Mesenchymal stem cell (in vitro differentiated cells and primary cell): Measurements from ENCODE around the gene MAPK9.
"Not testable (repeated sequence)": the region's sequence is repeated elsewhere in the genome, so short reads cannot be mapped to it uniquely, and the experiment has no call there.

Experiments used
- DNase-seq: peaks from one replicate; pipeline ENCODE4 v3.0.0-alpha.2; 2013
- H2AFZ ChIP-seq: one replicate; pipeline ENCODE4 v1.6.1; 2013; ENCODE audit warnings: low read depth, mild to moderate bottlenecking, control low read depth, inconsistent platforms, low read length, moderate library complexity
- H2AK5ac ChIP-seq: 2 replicates; pipeline ENCODE4 v1.6.1; 2013; ENCODE audit warnings: low read length, moderate library complexity, mild to moderate bottlenecking, inconsistent platforms; ENCODE audit not compliant: severe bottlenecking
- H2BK120ac ChIP-seq: one replicate; pipeline ENCODE4 v1.6.1; 2013; ENCODE audit warnings: low read depth, mild to moderate bottlenecking, inconsistent platforms, low read length, moderate library complexity
- H2BK12ac ChIP-seq, 2 experiments: one replicate each; pipeline ENCODE4 v1.6.1; 2013; ENCODE audit warnings: inconsistent platforms in 2 of 2, low read length in 2 of 2, mild to moderate bottlenecking in 2 of 2, moderate library complexity in 2 of 2, control low read depth in 1 of 2
- H2BK15ac ChIP-seq: one replicate; pipeline ENCODE4 v1.6.1; 2013; ENCODE audit warnings: mild to moderate bottlenecking, low read depth, inconsistent platforms; ENCODE audit not compliant: poor library complexity, severe bottlenecking
- H2BK5ac ChIP-seq: 2 replicates; pipeline ENCODE4 v1.6.1; 2013; ENCODE audit warnings: low read depth, mild to moderate bottlenecking, low read length, control low read depth, inconsistent platforms; ENCODE audit not compliant: poor library complexity, severe bottlenecking
- H3K14ac ChIP-seq, 2 experiments: one replicate each; pipeline ENCODE4 v1.6.1; 2013; ENCODE audit warnings: inconsistent platforms in 2 of 2, low read length in 2 of 2, control low read depth in 1 of 2, mild to moderate bottlenecking in 1 of 2, moderate library complexity in 1 of 2
- H3K18ac ChIP-seq, 2 experiments: one replicate each; pipeline ENCODE4 v1.6.1; 2013; ENCODE audit warnings: inconsistent platforms in 2 of 2, low read length in 2 of 2, control low read depth in 1 of 2, low read depth in 1 of 2, mild to moderate bottlenecking in 1 of 2
- H3K23ac ChIP-seq, 2 experiments: one replicate each; pipeline ENCODE4 v1.6.1; 2013; ENCODE audit warnings: inconsistent platforms in 2 of 2, low read length in 2 of 2, mild to moderate bottlenecking in 2 of 2, moderate library complexity in 2 of 2, control low read depth in 1 of 2
- H3K27ac ChIP-seq: 2 replicates; pipeline ENCODE4 v1.5.1; 2013; ENCODE audit warnings: mild to moderate bottlenecking, moderate library complexity, low read length, control low read depth, inconsistent platforms; ENCODE audit not compliant: poor library complexity, severe bottlenecking
- H3K27me3 ChIP-seq, 2 experiments: 2 replicates each; pipeline versions ENCODE4 v1.6.1 to v1.7.0; 2013; ENCODE audit warnings: low read length in 2 of 2, mild to moderate bottlenecking in 2 of 2, moderate library complexity in 2 of 2, control low read depth in 1 of 2, inconsistent platforms in 1 of 2; ENCODE audit not compliant: control insufficient read depth in 1 of 2, insufficient read depth in 1 of 2
- H3K36me3 ChIP-seq, 2 experiments: 2 replicates each; pipeline versions ENCODE4 v1.6.1 to v1.7.0; 2013; ENCODE audit warnings: low read length in 2 of 2, control low read depth in 1 of 2, inconsistent platforms in 1 of 2, low read depth in 1 of 2, mild to moderate bottlenecking in 1 of 2; ENCODE audit not compliant: insufficient read depth in 2 of 2, control insufficient read depth in 1 of 2
- H3K4ac ChIP-seq, 2 experiments: one replicate each; pipeline ENCODE4 v1.6.1; 2013; ENCODE audit warnings: inconsistent platforms in 2 of 2, low read length in 2 of 2, mild to moderate bottlenecking in 2 of 2, moderate library complexity in 2 of 2, control low read depth in 1 of 2, low read depth in 1 of 2
- H3K4me1 ChIP-seq: 2 replicates; pipeline ENCODE4 v1.6.1; 2013; ENCODE audit warnings: low read depth, low read length, control low read depth; ENCODE audit not compliant: control insufficient read depth, insufficient read depth
- H3K4me2 ChIP-seq: 2 replicates; pipeline ENCODE4 v1.6.1; 2013; ENCODE audit warnings: low read length, mild to moderate bottlenecking, inconsistent platforms; ENCODE audit not compliant: poor library complexity, severe bottlenecking
- H3K4me3 ChIP-seq, 2 experiments: 2 replicates each; pipeline versions ENCODE4 v1.5.1 to v1.7.0; 2013; ENCODE audit warnings: low read length in 2 of 2, mild to moderate bottlenecking in 2 of 2, control low read depth in 1 of 2, low read depth in 1 of 2; ENCODE audit not compliant: insufficient read depth in 1 of 2
- H3K79me1 ChIP-seq: replicated peaks from 2 replicates; pipeline ENCODE4 v1.6.1; 2013; ENCODE audit warnings: mild to moderate bottlenecking, control low read depth, low read length, inconsistent platforms; ENCODE audit not compliant: poor library complexity, severe bottlenecking
- H3K9ac ChIP-seq: 2 replicates; pipeline ENCODE4 v1.7.0; 2013; ENCODE audit warnings: mild to moderate bottlenecking, low read length, moderate library complexity
- H3K9me3 ChIP-seq: 2 replicates; pipeline ENCODE4 v1.7.0; 2013; ENCODE audit warnings: mild to moderate bottlenecking, low read length; ENCODE audit not compliant: control insufficient read depth
- H4K8ac ChIP-seq: one replicate; pipeline ENCODE4 v1.6.1; 2013; ENCODE audit warnings: inconsistent platforms, mild to moderate bottlenecking, low read length, moderate library complexity
- H4K91ac ChIP-seq: one replicate; pipeline ENCODE4 v1.6.1; 2013; ENCODE audit warnings: mild to moderate bottlenecking, low read length, inconsistent platforms
- WGBS: methylation state at CpG from one replicate; pipeline ENCODE4 v1.1.7; 2013; ENCODE audit warnings: mixed read lengths; 5-methylcytosine and 5-hydroxymethylcytosine counted together

The MAPK9 gene

GRCh38 chr5:180299014-180299413 lies 7.1 kb upstream of the MAPK9 start:
- H3K9ac ChIP-seq, H3K4ac ChIP-seq, H2AFZ ChIP-seq, H3K4me1 ChIP-seq, H3K4me2 ChIP-seq, H3K27me3 ChIP-seq, H2BK120ac ChIP-seq, H4K91ac ChIP-seq, H2BK15ac ChIP-seq, H2BK5ac ChIP-seq, H2AK5ac ChIP-seq, H3K79me1 ChIP-seq, H3K14ac ChIP-seq, H3K18ac ChIP-seq, DNase-seq, H3K27ac ChIP-seq, H3K9me3 ChIP-seq, H4K8ac ChIP-seq, H3K4me3 ChIP-seq, H3K23ac ChIP-seq, H2BK12ac ChIP-seq: not testable (repeated sequence)
- WGBS, result 97% methylated on average over 14 of the region's 14 CpGs
- peaks cover 16 to 41% of the 10 kb centered on the region in 2 experiments for H3K36me3 ChIP-seq

- H3K4me2 ChIP-seq, result no peak overlapping the region
- H3K79me1 ChIP-seq, result peaks cover 6% of the 10 kb centered on the region
- no peak overlapping the region for H3K18ac ChIP-seq
- H3K9ac ChIP-seq, result no peak overlapping the region
- H3K27me3 ChIP-seq, result no peaks in the 10 kb centered on the region
- no peak overlapping the region for H3K23ac ChIP-seq
- no peak overlapping the region for H2BK15ac ChIP-seq
- H2BK12ac ChIP-seq, result no peak overlapping the region
- H4K8ac ChIP-seq, result no peak overlapping the region
- 90% methylated on average over 2 of the region's 2 CpGs for WGBS
- peaks cover 6 to 31% of the 10 kb centered on the region in 2 experiments for H3K36me3 ChIP-seq
- no peaks in the 10 kb centered on the region for H3K9me3 ChIP-seq
- H3K14ac ChIP-seq, result no peak overlapping the region
- H3K4ac ChIP-seq, result no peak overlapping the region
- H2BK120ac ChIP-seq, result no peak overlapping the region
- H3K4me3 ChIP-seq, result no peak overlapping the region
- no peak overlapping the region for H4K91ac ChIP-seq
- no peak overlapping the region for H3K27ac ChIP-seq
- peaks cover 5% of the 10 kb centered on the region for H3K4me1 ChIP-seq
- no peak for DNase-seq
- H2AFZ ChIP-seq, result no peak overlapping the region
- H2AK5ac ChIP-seq, result no peak overlapping the region
- no peak overlapping the region for H2BK5ac ChIP-seq
Measured at GRCh38 chr5:180297587-180298282, 5.9 kb upstream of the MAPK9 start.

- Histone ChIP-seq H3K4ac (no peak overlapping the region), H3K9me3 (no peaks in the 10 kb centered on the region), H2AFZ (no peak overlapping the region), H3K4me3 (no peak overlapping the region), H2BK5ac (no peak overlapping the region), H3K4me1 (peaks cover 7% of the 10 kb centered on the region), H3K4me2 (no peak overlapping the region), H2BK15ac (no peak overlapping the region), H3K79me1 (peaks cover 9% of the 10 kb centered on the region), H3K36me3 (peaks cover 6 to 24% of the 10 kb centered on the region in 2 experiments), H3K9ac (no peak overlapping the region), H3K14ac (no peak overlapping the region), H2BK12ac (no peak overlapping the region), H4K8ac (no peak overlapping the region), H3K27me3 (no peaks in the 10 kb centered on the region), H3K23ac (no peak overlapping the region), H2BK120ac (no peak overlapping the region), H3K18ac (no peak overlapping the region), H3K27ac (no peak overlapping the region), H4K91ac (no peak overlapping the region), H2AK5ac (no peak overlapping the region)
- WGBS, result 75% methylated on average over 2 of the region's 7 CpGs
- DNase-seq, result peak; percentile 10
Measured at GRCh38 chr5:180296771-180297170, 4.9 kb upstream of the MAPK9 start.

GRCh38 chr5:180294913-180295555 lies 3.2 kb upstream of the MAPK9 start:
- no peaks in the 10 kb centered on the region for H3K9me3 ChIP-seq
- no peak overlapping the region for H2BK12ac ChIP-seq
- H3K4me2 ChIP-seq, result no peak overlapping the region
- DNase-seq, result no peak
- 97% methylated on average over 10 of the region's 10 CpGs for WGBS
- H2AFZ ChIP-seq, result no peak overlapping the region
- H3K4me3 ChIP-seq, result no peak overlapping the region
- H2BK5ac ChIP-seq, result no peak overlapping the region
- H3K4me1 ChIP-seq, result peaks cover 12% of the 10 kb centered on the region
- no peak overlapping the region for H4K8ac ChIP-seq
- no peak overlapping the region for H2BK15ac ChIP-seq
- no peak overlapping the region for H4K91ac ChIP-seq
- no peak overlapping the region for H3K18ac ChIP-seq
- peaks cover 16% of the 10 kb centered on the region for H3K79me1 ChIP-seq
- no peak overlapping the region for H2AK5ac ChIP-seq
- no peak overlapping the region for H2BK120ac ChIP-seq
- peaks cover 0 to 6% of the 10 kb centered on the region in 2 experiments for H3K36me3 ChIP-seq
- no peak overlapping the region for H3K14ac ChIP-seq
- no peak overlapping the region for H3K4ac ChIP-seq
- no peaks in the 10 kb centered on the region for H3K27me3 ChIP-seq
- H3K27ac ChIP-seq, result no peak overlapping the region
- peak overlapping the region in 1 of 2 experiments; percentile 2 for H3K23ac ChIP-seq
- H3K9ac ChIP-seq, result no peak overlapping the region
